T47D (cell line): ENCODE results near the gene TEX261.

Experiments
- DNase-seq, 2 experiments: peaks; one replicate each; pipeline versions ENCODE4 v3.0.0 to v3.0.0-alpha.2; 2011 to 2012; ENCODE audit warnings: low read depth in 1 of 2, low spot score in 1 of 2
- JUND ChIP-seq: IDR thresholded peaks from 2 replicates; pipeline ENCODE4 v1.6.1; 2012; ENCODE audit warnings: low read depth
- in situ Hi-C: cut with HindIII; loops from 2 replicates; pipeline ENCODE4 v1.10.0; 2016; ENCODE audit warnings: low sequenced_read_pairs, low pct_unique_long_range_greater_than_20kb

TEX261 gene

DNA sequence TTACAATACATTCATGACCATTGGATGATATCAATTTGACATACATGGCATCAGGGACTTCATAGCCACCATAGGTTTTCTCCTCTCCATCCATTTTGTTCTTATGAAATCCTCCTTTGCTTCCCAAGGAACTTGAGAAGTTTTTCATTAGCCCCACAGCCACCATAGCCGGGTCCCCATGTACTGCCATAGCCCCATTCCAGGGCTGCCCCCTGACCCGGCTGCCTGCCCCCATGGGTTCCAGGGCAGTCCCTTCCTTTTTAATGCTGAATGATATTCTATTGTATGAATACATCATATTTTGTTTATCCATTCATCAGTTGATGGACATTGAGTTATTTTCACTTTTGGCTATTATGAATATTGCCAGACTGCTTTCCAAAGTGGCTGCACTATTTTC, 38.5 kb downstream of the TEX261 start:
- no peak for TF ChIP-seq JUND
- in situ Hi-C loops: no loop called here
- no peak for DNase-seq

DNA sequence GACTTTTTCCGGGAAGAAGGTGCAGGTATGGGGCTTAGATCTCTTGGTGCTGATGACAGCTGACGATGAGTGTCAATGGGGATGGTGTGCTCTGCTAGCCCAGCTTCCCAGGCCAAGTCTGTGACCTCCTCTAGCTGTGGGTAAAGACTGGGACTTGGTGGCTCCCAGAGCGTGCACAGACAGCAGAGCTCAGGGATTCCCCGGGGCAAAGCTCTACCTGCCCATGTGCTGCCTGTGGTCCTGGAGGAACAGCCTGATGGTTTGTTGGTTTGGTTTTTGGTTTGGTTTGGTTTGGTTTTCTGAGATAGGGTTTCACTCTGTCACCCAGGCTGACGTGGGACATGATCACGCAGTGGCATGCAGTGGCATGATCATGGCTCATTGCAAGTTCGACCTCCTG, 39.8 kb downstream of the TEX261 start:
- no peak for TF ChIP-seq JUND
- in situ Hi-C loops: no loop called here
- no peak for DNase-seq

DNA sequence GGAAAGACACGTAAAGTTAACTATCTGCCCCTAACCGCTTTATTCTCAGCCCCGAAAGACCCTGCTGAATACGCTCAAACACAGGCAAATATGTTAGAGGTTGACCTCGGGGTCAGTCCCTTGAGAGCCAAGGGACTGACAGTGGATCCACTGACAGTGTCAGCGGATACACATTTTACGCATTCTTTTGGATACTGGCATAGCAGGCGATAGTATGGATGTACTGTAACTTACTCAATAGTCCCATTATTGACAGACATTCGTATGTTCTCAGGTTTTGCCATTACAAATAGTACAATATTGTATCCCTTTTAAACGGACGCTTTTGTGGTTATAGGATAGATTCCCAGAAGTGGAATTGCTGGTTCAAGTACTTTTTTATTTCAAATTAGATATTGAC, 45.6 kb downstream of the TEX261 start:
- no peak for TF ChIP-seq JUND
- in situ Hi-C loops: no loop called here
- DNase-seq: no peak

DNA sequence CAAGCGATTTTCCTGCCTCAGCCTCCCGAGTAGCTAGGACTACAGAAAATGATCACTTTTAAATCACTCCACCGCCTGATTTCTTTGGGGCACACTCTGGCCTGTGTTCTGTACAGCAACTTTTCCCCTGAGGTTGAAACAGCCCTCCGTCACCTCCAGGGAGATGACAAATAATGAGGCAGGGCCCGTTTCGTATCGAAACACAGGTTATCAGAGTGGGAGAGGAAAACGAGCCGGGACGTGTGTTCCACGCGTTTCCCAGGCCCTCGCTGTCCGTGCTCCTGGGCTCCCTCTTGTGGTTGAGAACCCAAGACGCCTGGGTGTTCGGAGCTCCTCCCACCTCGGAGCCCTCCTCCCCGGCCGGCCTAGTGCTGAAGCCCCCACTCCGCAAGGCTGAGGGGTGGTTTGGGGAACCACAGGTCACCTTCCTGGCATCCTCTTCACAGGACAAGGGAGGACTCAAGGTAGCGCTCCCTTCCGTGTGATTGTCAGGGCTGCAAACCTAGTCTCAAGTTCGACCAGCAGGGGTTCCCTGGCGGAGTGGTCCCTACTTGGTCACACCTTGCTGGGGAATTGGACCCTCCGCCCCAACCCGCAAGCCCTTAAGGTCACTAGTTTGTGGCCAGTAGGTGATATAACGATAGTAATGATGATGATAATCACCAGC, 46.2 kb downstream of the TEX261 start:
- in situ Hi-C loops: no loop called here
- peak; percentile 56 to 61 for DNase-seq
- no peak for TF ChIP-seq JUND

DNA sequence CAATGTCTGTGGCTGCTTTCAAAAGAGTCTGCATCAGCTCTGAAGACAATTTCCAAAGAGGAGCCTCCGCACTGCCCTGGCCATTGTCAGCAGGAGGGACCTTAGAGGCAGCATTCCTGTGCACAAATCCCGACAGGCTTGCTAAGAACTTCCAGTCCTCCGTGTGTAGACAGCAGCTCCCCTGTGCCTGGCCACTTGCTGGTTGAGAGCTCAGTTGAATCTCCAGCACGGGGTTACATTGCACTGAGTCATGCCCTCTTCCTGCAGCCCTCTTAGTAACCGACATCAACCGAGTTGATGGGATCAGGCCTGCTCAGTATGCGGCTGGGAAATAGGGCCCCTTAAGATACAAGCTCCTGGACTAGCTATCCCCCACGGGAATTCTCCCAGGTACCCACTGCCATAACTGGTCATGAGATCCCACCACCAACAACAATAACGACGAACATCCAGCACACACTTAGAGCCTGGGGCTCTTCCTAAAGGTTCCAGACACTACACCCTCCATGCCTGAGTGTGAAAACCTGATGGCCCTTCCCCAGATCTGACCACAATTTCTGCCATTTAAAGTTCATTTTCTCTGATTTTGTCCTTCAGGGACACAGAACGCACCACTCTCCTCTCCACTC, 47.0 kb downstream of the TEX261 start:
- no peak for TF ChIP-seq JUND
- in situ Hi-C loops: no loop called here
- no peak for DNase-seq

DNA sequence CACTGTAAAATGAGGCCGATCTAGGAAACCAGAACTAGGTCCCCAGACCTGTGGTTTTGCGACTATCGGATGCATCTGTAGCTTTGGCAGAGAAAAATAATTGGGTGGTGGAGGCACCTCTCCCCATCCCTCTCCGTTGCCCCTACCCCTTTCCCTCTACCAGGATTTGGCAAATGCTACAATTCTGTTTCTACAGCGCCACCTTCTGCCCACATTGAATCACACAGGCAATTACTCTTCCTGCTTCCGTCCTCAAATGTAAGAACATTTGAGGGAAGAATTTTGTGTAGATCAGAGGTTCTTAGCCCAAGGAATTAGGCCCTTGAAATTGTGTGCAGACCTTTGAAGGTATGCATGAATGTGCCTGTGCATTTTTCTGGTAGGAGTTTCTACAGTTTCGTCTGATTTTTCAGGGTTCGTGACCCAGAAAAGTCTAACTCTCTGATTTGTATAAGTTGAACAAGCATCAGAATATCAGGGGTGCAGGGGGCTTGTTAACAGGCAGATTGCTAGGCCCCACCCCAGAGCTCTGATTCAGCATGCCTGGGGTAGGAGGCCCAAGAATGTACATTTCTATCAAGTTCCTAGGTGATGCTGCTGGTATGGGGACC, 47.7 kb downstream of the TEX261 start:
- TF ChIP-seq JUND: no peak
- peak; percentile 23 to 56 for DNase-seq
- in situ Hi-C loops: no loop called here

DNA sequence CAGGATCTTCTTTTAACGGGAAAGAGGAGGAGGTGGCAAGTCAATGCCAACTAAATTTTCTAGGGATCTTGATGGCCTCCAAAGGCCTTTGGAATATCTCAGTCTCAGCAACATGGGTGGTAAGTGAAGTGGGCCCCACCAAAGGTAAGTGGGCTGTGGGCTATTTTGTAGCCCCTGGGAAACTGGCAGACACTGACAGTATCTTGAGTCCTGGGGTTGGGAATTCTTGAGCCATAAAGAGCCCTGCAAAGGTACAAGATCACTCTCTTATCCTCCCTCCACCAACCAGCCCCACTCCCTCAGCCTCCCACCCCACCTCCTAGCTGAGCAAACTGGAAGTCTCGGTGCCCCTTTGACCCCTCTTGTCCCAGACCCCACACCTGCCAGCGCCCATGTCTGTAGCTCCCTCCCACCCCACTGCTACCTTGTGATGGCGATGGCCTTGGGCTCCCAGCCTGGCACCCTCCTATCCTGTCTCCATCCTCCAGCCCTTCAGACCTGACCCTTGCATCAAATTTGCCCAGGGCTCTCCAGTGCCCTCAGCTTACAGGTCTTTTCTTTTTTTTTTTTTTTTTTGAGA, 50.5 kb downstream of the TEX261 start:
- no peak for TF ChIP-seq JUND
- in situ Hi-C loops: no loop called here
- DNase-seq: no peak

DNA sequence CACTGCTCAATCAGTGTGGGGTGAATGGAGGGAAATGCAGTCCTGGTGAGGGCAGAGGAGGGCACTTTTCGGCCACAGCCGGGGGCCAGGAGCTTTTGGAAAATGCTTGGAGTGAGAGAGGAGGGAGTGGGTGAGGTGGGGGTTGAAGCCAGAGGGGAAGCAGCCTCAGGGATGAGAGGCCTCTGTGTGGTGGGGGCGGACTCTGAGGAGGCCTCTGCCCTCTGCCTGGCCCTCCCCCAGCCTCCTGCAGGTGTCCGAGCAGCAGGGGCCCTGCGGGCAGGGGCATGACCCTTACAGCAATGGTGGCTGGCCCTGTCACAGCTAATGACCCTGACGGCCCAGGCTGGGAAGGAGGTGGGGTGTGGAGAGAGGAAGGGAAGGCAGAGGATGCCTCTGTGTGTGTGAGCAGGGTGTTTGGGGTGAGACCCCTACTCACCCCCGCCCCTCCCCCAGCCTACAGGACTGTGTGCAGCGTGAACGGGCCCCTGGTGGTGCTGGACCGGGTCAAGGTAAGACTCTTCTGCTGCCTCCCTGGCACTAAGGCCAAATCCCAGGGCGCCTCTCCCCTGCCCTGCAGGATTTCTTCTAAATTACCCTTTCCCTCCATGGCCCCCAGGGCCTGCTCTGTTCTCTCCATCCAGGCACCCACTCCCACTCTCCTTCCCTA, 51.3 kb downstream of the TEX261 start:
- in situ Hi-C loops: no loop called here
- TF ChIP-seq JUND: no peak

DNA sequence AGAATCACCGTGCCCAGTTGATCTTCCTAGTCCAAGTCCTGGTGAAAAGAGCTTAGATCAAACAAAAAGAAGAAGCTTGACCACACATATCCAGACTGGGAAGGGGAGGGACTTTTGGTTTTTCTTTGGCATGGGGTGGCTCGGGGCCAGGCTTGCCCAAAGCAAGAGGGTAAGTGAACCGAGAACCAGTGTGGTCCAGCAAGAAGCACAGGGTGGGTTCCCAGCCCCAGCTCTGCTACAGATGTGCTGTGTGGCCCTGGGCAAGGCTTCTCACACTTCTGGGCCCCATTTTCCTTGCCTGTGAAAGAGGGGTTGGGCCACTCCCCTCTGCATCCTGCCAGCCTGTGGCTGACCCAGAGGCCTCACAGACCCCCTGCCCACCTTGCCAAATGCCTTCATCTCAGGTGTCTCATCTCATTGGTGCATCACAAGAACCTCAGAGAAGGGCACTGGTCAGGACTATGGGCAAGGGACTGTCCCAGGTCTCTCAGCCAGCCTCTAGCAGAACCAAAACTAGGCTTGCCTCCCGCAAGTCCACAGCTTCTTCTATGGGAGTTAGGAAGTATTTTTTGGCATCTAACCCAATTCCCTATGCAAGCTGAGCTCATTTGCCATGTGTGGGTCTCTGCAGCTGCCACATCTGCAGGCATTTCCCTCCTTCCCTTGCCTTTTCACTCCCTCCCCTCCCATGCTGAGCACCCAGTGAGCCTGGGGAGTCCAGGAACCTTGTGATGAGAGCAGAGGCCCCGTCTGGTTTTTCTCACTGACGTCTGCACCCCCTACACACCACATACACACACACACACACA, 52.1 kb downstream of the TEX261 start:
- TF ChIP-seq JUND: no peak
- DNase-seq: no peak
- in situ Hi-C loops: no loop called here

More for the DNA sequence above, 51.3 kb downstream of the TEX261 start:
- DNase-seq: no peak

DNA sequence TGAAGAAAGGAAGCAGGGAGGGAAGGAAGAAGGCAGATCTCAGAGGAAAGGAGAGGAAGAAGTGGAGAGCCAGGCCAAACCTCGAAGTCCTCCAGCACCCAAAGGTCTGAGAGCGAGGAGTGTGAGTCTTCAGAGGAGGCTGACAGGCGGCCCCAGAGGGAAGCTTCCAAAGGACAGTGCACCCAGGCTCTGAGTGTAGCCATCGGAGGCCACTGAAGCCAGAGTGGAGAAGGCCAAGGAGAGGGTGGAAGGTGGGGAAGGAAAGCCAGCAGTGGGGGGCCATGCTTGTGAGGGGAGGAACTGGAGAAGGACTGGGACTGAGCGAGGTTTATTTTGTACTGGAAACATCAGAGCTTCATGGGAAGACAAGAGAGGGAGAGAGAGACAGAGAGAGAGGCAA, 53.0 kb downstream of the TEX261 start:
- no peak for TF ChIP-seq JUND
- in situ Hi-C loops: no loop called here
- DNase-seq: no peak

DNA sequence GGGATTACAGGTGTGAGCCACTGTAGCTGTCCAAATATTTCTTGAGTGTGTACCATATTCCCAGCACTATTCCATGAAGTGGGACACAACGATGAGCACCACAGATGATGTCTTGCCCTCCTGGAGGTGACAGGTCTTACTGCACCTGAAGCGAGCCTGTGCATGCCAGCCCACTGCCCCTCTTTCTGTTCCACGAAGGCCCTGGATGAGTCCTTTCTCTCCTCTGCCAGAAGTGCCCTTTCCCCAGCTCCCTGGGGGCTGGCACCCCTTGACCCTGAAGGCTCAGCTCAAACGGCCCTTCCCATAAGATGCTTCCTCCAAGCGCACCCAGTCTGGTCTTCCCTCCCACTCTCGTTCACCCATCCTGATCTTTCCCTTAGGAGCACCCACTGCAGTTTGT, 53.5 kb downstream of the TEX261 start:
- in situ Hi-C loops: no loop called here
- no peak for TF ChIP-seq JUND
- DNase-seq: no peak
